HL-60 (cell line): ENCODE measurements around the gene LAMC2.

Experiments used
- GABPA ChIP-seq: IDR thresholded peaks from 2 replicates; pipeline ENCODE4 v1.6.1; 2012; ENCODE audit warnings: low read depth
- POLR2AphosphoS5 ChIP-seq: IDR thresholded peaks from 2 replicates; pipeline ENCODE4 v1.6.1; 2012; ENCODE audit warnings: low read depth
- TF ChIP-seq, protein P1 (sequence below): IDR thresholded peaks from one replicate; pipeline ENCODE4 v1.5.1; 2011; ENCODE audit warnings: low read length, control low read depth, inconsistent platforms; ENCODE audit not compliant: insufficient read depth
- TF ChIP-seq, protein P2 (sequence below): IDR thresholded peaks from 2 replicates; pipeline ENCODE4 v1.6.1; 2012; ENCODE audit warnings: low read depth; ENCODE audit not compliant: insufficient replicate concordance

DNA sequence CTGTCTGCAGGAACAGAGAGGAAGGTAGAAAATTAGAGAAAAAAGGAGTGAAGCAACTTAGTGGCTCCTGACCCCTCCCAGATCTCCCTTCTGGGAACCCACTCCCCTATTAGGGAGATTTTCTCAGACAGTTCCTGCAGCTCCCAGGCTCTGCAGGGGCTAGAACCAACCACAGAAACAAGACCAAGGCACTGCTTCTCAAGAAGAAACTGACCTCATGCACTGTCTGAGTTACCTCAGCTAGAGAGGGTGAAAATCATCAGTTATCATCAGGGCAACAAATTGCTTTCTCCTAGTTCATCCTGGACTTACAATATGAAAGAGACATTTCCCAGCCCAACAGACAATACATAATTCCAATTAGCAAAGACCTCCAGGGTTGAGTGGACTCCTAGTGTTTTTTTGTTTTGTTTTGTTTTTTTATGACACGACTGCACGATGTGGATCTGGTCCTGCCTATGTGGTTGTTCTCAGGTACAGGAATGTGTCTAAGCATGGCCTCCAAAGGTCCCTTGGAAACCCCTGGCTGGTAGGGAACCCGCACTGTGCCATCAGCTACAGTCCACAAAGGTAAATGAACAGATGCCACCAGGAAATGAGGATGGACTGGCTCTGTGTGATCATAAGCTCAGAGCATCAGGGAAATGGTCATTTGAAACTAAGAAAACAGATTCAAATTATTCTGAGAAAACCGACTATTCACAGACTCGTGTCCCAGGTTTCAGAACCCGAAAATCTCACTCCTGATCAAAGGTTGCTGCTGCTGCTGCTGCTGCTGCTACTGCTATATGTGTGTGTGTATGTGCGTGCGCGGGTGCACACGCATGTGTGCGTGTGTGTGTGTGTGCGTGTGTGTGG is 65.3 kb downstream of the LAMC2 start:
- TF ChIP-seq, protein P1, sequence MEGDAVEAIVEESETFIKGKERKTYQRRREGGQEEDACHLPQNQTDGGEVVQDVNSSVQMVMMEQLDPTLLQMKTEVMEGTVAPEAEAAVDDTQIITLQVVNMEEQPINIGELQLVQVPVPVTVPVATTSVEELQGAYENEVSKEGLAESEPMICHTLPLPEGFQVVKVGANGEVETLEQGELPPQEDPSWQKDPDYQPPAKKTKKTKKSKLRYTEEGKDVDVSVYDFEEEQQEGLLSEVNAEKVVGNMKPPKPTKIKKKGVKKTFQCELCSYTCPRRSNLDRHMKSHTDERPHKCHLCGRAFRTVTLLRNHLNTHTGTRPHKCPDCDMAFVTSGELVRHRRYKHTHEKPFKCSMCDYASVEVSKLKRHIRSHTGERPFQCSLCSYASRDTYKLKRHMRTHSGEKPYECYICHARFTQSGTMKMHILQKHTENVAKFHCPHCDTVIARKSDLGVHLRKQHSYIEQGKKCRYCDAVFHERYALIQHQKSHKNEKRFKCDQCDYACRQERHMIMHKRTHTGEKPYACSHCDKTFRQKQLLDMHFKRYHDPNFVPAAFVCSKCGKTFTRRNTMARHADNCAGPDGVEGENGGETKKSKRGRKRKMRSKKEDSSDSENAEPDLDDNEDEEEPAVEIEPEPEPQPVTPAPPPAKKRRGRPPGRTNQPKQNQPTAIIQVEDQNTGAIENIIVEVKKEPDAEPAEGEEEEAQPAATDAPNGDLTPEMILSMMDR = no peak
- TF ChIP-seq, protein P2, sequence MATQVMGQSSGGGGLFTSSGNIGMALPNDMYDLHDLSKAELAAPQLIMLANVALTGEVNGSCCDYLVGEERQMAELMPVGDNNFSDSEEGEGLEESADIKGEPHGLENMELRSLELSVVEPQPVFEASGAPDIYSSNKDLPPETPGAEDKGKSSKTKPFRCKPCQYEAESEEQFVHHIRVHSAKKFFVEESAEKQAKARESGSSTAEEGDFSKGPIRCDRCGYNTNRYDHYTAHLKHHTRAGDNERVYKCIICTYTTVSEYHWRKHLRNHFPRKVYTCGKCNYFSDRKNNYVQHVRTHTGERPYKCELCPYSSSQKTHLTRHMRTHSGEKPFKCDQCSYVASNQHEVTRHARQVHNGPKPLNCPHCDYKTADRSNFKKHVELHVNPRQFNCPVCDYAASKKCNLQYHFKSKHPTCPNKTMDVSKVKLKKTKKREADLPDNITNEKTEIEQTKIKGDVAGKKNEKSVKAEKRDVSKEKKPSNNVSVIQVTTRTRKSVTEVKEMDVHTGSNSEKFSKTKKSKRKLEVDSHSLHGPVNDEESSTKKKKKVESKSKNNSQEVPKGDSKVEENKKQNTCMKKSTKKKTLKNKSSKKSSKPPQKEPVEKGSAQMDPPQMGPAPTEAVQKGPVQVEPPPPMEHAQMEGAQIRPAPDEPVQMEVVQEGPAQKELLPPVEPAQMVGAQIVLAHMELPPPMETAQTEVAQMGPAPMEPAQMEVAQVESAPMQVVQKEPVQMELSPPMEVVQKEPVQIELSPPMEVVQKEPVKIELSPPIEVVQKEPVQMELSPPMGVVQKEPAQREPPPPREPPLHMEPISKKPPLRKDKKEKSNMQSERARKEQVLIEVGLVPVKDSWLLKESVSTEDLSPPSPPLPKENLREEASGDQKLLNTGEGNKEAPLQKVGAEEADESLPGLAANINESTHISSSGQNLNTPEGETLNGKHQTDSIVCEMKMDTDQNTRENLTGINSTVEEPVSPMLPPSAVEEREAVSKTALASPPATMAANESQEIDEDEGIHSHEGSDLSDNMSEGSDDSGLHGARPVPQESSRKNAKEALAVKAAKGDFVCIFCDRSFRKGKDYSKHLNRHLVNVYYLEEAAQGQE = no peak
- no peak for TF ChIP-seq POLR2AphosphoS5
- TF ChIP-seq GABPA = no peak
